EL (cell line): ENCODE measurements around the gene TCFL5.

Source experiments
- DNase-seq: peaks from one replicate; pipeline ENCODE4 v3.0.0-alpha.2; 2016

The TCFL5 gene

GRCh38 chr20:62895539-62895938 is 33.9 kb upstream of the TCFL5 start:
- DNase-seq = no peak

- no peak for DNase-seq
Observed at GRCh38 chr20:62894261-62894660, 32.6 kb upstream of the TCFL5 start.

- no peak for DNase-seq
Observed at GRCh38 chr20:62893700-62894099, 32.1 kb upstream of the TCFL5 start.

GRCh38 chr20:62892348-62893304 is 31.0 kb upstream of the TCFL5 start:
- DNase-seq = no peak

- no peak for DNase-seq
Observed at GRCh38 chr20:62891111-62891510, 29.5 kb upstream of the TCFL5 start.

DNA sequence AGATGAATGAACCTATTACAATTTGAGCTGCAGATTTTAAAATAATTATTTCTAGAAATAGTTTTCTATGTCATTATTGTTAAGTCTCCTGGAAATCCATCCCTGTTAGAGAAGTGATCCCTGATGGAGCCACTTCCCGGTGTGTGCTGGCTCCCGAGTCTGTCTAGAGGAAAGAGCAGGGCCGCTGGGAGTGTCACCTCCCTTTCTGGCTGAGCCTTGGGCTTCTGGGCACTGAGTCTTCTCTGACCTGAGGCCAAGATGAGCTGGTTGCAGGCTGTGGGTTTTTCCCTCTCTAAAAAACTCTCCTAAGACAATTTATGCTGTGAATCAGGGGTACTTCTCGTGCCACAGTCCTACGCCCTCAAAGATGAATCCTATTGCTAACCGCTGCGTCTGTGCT is 28.8 kb upstream of the TCFL5 start:
- DNase-seq = no peak

GRCh38 chr20:62889871-62890270 is 28.2 kb upstream of the TCFL5 start:
- DNase-seq = no peak

GRCh38 chr20:62889411-62889810 is 27.8 kb upstream of the TCFL5 start:
- DNase-seq = no peak

- DNase-seq = no peak
Observed at GRCh38 chr20:62888910-62889309, 27.3 kb upstream of the TCFL5 start.

DNA sequence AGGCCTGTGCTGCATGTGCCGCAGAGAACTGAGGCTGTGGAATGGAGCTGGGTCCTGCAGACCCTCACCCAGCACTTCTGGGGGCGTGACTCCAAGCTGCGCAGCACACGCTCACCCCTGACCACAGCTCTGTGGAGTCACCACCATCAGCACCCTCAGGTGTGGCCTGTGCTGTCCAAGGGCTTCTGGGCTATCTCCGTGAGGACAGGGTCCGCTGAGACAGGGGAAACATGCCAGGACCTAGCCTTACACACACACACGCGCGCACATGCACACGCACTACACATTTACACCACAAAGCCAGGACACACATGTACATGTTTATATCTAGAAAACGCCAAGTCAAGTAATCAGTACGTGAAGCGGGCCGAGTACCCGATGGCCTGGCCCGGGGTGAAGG is 26.8 kb upstream of the TCFL5 start:
- no peak for DNase-seq

GRCh38 chr20:62887860-62888239 is 26.2 kb upstream of the TCFL5 start:
- peak; percentile 54 for DNase-seq

- peak; percentile 91 for DNase-seq
Observed at GRCh38 chr20:62887152-62887859, 25.7 kb upstream of the TCFL5 start.

- no peak for DNase-seq
Observed at GRCh38 chr20:62886709-62887058, 25.1 kb upstream of the TCFL5 start.

- no peak for DNase-seq
Observed at GRCh38 chr20:62885896-62886708, 24.5 kb upstream of the TCFL5 start.

- no peak for DNase-seq
Observed at GRCh38 chr20:62885046-62885895, 23.6 kb upstream of the TCFL5 start.

GRCh38 chr20:62884556-62884955 is 22.9 kb upstream of the TCFL5 start:
- DNase-seq = no peak

- no peak for DNase-seq
Observed at GRCh38 chr20:62882426-62882825, 20.8 kb upstream of the TCFL5 start.

DNA sequence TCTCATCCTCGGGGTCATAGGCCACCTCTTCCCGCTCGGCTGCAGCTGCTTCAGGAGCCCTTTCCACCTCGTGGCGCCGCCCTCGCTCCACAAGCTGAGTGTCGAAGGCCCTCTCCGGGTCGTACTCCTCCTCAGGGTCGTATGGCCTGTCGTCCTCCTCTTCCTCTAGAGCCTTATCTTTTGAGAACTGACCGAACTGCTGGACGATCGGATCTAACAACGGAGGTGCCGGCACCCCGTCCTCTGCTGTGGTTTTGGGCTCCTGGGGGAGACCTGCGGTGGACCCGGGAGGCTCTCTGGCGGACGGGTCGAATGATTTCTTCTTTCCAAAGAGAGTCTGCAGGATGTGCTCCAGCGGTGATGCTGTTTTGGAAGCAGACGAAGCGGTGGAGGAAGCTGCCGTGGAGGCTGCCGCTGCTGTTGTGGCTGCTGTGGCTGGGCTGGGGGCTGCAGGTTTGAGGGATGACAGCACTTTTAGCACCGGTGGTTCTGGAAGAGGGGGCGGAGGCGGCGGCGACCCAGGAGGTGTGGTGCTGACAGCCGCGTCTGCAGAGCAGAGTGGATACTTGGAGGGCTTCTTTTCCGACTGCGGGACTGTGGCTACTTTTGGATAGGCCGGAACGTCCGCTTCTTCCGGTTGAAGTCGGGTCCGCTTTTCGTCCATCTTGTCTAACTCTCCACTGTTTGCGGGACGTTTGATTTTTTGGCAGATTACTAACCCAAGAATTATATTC is 20.2 kb upstream of the TCFL5 start:
- no peak for DNase-seq

DNA sequence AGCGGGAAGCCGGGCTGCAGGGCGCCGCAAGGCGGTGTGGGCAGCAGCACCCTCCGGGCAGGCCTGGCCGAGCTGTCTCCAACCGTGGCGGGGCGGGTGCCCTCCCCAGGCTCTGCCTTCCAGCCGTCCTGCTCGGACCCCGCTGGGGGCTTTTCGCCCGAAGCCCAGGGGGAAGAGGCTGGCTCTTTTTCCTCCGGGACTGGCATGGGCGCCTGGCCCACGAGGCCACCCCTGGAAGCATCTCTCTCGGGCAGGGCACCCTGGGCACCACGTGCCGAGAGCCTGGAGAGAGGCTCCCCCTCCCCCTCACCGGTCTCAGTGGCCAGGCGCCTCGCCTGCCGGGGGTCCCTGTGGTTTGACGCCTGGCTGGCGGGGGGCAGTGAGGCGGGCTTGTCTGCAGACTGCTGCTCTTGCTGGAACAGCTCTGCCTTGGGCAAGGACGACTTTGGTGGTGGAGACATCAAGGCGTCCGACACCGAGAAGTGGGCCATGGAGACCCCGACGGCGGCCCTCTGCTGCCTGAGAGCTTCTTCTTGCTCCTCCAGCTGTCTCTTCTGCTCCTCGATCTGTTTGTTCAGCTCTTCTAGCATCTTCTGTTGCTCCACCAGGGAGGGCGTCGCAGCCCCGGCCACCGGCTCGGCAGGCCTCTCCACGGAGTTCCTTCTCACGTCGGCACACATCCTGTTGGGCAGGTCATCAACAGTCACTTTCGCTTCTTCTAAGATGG is 19.5 kb upstream of the TCFL5 start:
- no peak for DNase-seq

DNA sequence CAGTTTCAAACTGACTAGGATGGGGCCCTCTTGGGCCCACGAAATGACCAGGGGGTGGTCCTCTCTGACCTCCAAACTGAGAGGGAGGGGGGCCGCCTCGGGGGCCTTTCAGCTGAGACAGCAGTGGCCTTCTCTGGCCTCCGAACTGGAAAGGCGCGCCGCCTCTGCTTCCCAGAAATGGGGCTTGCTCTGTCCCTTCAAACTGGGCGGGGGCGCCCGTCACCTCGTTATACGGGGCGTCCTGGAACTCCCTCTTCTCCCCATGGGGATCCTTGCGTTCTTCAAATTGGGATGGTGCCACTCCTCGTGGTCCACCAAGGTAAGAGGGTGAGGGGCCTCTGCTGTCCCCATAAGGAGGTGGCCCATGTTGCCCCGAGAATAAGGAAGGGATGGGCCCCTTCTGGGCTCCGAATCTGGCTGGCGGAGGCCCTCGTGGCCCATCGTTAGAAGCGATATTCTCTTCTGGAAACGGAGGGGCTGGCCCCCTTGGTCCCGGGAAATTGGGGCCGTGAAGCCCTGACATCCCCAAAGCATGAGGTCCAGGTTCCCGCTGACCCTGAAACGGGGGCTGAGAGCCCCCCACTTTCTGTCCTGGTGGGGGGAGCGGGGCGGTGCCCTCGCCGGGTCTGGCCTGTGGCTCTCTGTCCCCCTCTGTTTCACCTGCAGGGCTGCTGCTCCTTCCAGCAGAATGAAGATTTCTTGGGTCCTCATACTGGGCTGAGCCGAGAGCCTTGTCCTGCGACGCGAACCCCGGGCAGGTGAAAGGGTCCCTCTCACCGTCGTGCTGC is 18.7 kb upstream of the TCFL5 start:
- DNase-seq = no peak
